Measurements from ENCODE around the gene MAP3K8.

- TF ChIP-seq CTCF (IDR thresholded peaks at IDR 0.05) (peak in 1 of 3 experiments; percentile 15), POLR2A (IDR thresholded peaks at IDR 0.05) (no peak)
These were observed 49.2 kb upstream of the MAP3K8 start for GRCh38 chr10:30384701-30385201.

Measured in testis (tissue), 2 donors.